ENCODE data around the gene KLRC4. TPM values are rescaled to one million over a fixed set of nuclear protein-coding genes. Genes with fewer than 3 reads are reported as not detected.

The KLRC4 gene, protein sequence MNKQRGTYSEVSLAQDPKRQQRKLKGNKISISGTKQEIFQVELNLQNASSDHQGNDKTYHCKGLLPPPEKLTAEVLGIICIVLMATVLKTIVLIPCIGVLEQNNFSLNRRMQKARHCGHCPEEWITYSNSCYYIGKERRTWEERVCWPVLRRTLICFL
- total RNA-seq: not detected in 2 replicates

DNA sequence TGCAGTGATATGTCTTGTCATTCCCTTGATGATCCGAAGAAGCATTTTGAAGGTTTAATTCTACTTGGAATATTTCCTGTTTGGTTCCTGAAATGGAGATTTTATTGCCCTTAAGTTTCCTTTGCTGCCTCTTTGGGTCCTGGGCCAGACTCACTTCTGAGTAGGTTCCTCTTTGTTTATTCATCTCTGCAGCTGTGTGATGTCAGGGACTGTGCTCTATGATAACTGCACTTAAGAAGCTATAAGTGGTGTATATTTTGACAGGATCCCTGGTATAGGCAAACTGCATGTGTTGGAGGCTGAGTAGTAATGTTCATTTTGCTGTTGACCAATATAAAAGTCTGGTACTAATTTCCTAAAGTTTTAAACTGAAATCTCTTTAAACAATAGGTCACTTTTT is at the start of gene KLRC4:
Gene KLRC4 (minus strand): TSS at position 366 of the 400 bp plus-strand sequence. CDS start 182 bp downstream, at position 184.

DNA sequence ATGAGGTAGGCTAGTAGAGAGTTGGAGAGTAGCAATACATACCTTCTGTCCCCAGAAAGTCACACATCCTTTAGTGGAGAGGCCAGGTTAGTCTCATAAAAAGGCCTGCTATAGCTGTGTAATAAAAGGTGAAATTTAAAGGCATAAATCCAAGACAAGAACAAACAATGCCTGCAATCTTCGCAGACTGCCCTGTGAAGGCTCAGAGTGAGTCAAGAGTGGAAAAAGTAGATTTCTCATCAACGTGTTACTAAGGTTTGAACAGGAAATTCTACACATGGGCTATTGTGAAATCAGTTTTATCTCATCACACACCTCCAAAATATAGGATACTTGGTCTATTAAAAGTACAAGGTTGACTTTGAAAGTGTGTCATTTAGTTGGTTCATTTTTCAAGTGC is 43.6 kb upstream of the KLRC4 start, which contains the start of gene KLRC1:
Gene KLRC1 (minus strand): TSS at position 222 of the 400 bp plus-strand sequence. CDS start 2,221 bp downstream, outside the sequence.

DNA sequence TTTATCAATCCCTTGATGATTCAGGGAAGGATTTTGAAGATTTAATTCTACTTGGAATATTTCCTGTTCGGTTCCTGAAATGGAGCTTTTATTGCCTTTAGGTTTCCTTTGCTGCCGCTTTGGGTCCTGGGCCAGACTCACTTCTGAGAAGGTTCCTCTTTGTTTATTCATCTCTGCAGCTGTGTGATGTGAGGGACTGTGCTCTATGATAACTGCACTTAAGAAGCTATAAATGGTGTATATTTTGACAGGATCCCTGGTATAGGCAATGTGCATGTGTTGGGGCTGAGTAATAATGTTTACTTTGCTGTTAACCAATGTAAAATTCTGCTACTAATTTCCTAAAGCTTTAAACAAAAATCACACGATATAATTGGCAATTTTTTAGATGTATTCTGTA is 26.3 kb upstream of the KLRC4 start, which contains the start of gene KLRC2:
Gene KLRC2 (minus strand): TSS at position 195 of the 400 bp plus-strand sequence. CDS start 24 bp downstream, at position 171.

DNA sequence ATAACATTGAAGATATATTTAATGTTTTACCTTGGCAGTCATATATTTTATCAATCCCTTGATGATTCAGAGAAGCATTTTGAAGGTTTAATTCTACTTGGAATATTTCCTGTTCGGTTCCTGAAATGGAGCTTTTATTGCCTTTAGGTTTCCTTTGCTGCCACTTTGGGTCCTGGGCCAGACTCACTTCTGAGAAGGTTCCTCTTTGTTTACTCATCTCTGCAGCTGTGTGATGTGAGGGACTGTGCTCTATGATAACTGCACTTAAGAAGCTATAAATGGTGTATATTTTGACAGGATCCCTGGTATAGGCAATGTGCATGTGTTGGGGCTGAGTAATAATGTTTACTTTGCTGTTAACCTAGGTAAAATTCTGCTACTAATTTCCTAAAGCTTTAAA is 10.8 kb upstream of the KLRC4 start, which contains the start of gene KLRC3:
Gene KLRC3 (minus strand): TSS at position 262 of the 400 bp plus-strand sequence. CDS start 45 bp downstream, at position 217.

DNA sequence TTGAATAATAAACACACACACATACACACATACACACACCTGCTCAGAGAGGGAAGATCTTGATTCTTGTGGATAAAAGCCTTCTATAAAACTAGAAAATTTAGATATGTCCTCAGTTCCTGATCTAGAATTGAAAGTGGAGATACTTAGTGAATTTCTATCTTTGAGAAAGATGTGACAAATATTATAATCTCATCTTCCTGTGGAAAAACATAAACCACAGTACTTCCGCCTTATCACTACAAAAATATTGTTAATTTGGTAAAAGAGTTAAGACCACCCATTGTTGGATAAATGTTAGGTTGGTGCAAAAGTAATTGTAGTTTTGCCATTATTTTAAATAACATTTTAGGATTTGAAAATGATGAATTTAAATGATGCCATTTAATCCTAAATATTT is 19.7 kb downstream of the KLRC4 start, which contains the start of gene KLRK1:
Gene KLRK1 (minus strand): TSS at position 138 of the 400 bp plus-strand sequence. CDS start 1,231 bp downstream, outside the sequence.

Other genes starting within 250 kb of the KLRC4 start
- gene OLR1, start 237.6 kb downstream of the KLRC4 start, total RNA-seq: 0.23 and 5.0 TPM in 2 replicates
- gene TMEM52B, start 230.7 kb downstream of the KLRC4 start, total RNA-seq: under 0.01 TPM in 1 of 2 replicates, not detected in the other
- gene GABARAPL1, start 196.9 kb downstream of the KLRC4 start, total RNA-seq: 49.0 and 79.3 TPM in 2 replicates
- 0.14 and 0.30 TPM in 2 replicates for gene KLRD1, start 101.9 kb downstream of the KLRC4 start, total RNA-seq
- not detected in 2 replicates for gene KLRK1, start 19.7 kb downstream of the KLRC4 start, total RNA-seq
- not detected in 2 replicates for gene KLRC3, start 10.8 kb upstream of the KLRC4 start, total RNA-seq
- gene KLRC2, start 26.3 kb upstream of the KLRC4 start, total RNA-seq: not detected in 2 replicates
- gene KLRC1, start 43.6 kb upstream of the KLRC4 start, total RNA-seq: not detected in 2 replicates
- 0.59 and 0.69 TPM in 2 replicates for gene EIF2S3B, start 96.1 kb upstream of the KLRC4 start, total RNA-seq
- gene MAGOHB, start 203.9 kb upstream of the KLRC4 start, total RNA-seq: 21.4 and 22.7 TPM in 2 replicates

All from smooth muscle cell of the umbilical artery (primary cell).